Calu3 (cell line): ENCODE data around the gene RAP1GAP2. TPM values are rescaled to one million over a fixed set of nuclear protein-coding genes. Genes with fewer than 3 reads are reported as not detected.

Experiments
- BruUV-seq: library from RNA; stranded (reverse); fragments of 400-500 nt; replicated peaks from 2 replicates; lab custom pipeline; 2021; lab: Mats Ljungman, UMichigan
- CTCF ChIA-PET: fragments of 300-600 bp; sonication (Branson Sonifier 250); formaldehyde crosslinking; loops from one replicate; lab custom pipeline; 2022; ENCODE audit warnings: antibody characterized with exemption; lab: Charles Lee
- DNase-seq: peaks from one replicate; pipeline ENCODE4 v3.0.0; 2022
- H3K27ac Mint-ChIP-seq: one replicate; pipeline ENCODE4 v1.8.0; 2022; ENCODE audit warnings: mixed read lengths; ENCODE audit not compliant: unreplicated experiment
- H3K27me3 Mint-ChIP-seq: one replicate; pipeline ENCODE4 v1.8.0; 2022; ENCODE audit warnings: mixed read lengths; ENCODE audit not compliant: unreplicated experiment
- H3K36me3 Mint-ChIP-seq: one replicate; pipeline ENCODE4 v1.8.0; 2022; ENCODE audit warnings: mild to moderate bottlenecking, moderate library complexity, mixed read lengths; ENCODE audit not compliant: insufficient read depth, unreplicated experiment
- H3K4me1 Mint-ChIP-seq: one replicate; pipeline ENCODE4 v1.8.0; 2022; ENCODE audit warnings: mild to moderate bottlenecking, low read depth, mixed read lengths; ENCODE audit not compliant: unreplicated experiment
- H3K4me3 Mint-ChIP-seq: one replicate; pipeline ENCODE4 v1.8.0; 2022; ENCODE audit warnings: mild to moderate bottlenecking, low read depth, moderate library complexity, mixed read lengths; ENCODE audit not compliant: unreplicated experiment
- H3K9me3 Mint-ChIP-seq: one replicate; pipeline ENCODE4 v1.8.0; 2022; ENCODE audit warnings: low read depth, mixed read lengths; ENCODE audit not compliant: unreplicated experiment
- CTCF ChIP-seq: fragments of 200-600 bp; IDR thresholded peaks from one replicate; pipeline ENCODE4 v1.8.0; 2022; ENCODE audit warnings: antibody characterized with exemption; ENCODE audit not compliant: unreplicated experiment
- intact Hi-C: fragments of 100-400 bp; cut with micrococcal nuclease; formaldehyde crosslinking; loops from one replicate; pipeline ENCODE4 v1.10.0; 2022; ENCODE audit not compliant: unreplicated experiment
- total RNA-seq: library from RNA; stranded (reverse); gene quantifications from 2 replicates; pipeline ENCODE4 v1.2.3, GENCODE V29; 2022

The RAP1GAP2 gene
- total RNA-seq, 1 experiment from 2014 or later = 38.4 TPM

- Mint-ChIP-seq H3K36me3 (no peaks in the 10 kb centered on the region), H3K4me1 (no peaks in the 10 kb centered on the region), H3K27me3 (no peaks in the 10 kb centered on the region), H3K9me3 (no peaks in the 10 kb centered on the region), H3K4me3 (no peak overlapping the region), H3K27ac (no peak overlapping the region)
- no peak for TF ChIP-seq CTCF
- CTCF ChIA-PET = no interaction called here
- no peak for DNase-seq
- BruUV-seq = no TSS peak
- intact Hi-C loops = no loop called here
These were observed 82.6 kb downstream of the RAP1GAP2 start for GRCh38 chr17:2878751-2879254.

DNA sequence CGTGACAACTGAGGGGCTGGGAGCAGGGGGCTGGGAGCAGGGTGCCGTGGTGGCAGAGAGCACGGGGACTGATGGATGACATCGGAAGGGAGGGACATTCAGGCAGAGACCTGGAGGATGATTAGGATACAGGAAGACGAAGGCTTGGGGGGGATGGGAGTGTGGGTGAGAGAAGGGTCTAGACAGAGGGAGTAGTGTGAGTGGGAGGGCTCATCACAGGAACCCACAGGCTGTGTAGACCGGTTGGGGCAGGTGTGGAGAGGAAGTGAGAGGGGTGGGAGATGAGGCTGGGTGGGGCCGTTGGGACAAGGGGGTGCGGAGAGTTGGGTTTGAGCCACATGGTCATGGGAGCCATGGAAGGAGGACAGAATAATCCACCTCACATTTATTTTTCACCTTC is 83.8 kb downstream of the RAP1GAP2 start:
- Mint-ChIP-seq H3K4me1 (no peaks in the 10 kb centered on the region), H3K9me3 (no peaks in the 10 kb centered on the region), H3K4me3 (no peak overlapping the region), H3K27ac (no peak overlapping the region), H3K27me3 (no peaks in the 10 kb centered on the region), H3K36me3 (no peaks in the 10 kb centered on the region)
- intact Hi-C loops = no loop called here
- no TSS peak for BruUV-seq
- no peak for DNase-seq
- CTCF ChIA-PET = no interaction called here
- no peak for TF ChIP-seq CTCF

- no TSS peak for BruUV-seq
- CTCF ChIA-PET = no interaction called here
- TF ChIP-seq CTCF = no peak
- H3K27ac Mint-ChIP-seq = no peak overlapping the region
- H3K4me3 Mint-ChIP-seq = no peak overlapping the region
- no peaks in the 10 kb centered on the region for H3K27me3 Mint-ChIP-seq
- H3K9me3 Mint-ChIP-seq = no peaks in the 10 kb centered on the region
- DNase-seq = no peak
- intact Hi-C loops = no loop called here
- no peaks in the 10 kb centered on the region for H3K36me3 Mint-ChIP-seq
- no peaks in the 10 kb centered on the region for H3K4me1 Mint-ChIP-seq
These were observed 85.1 kb downstream of the RAP1GAP2 start for GRCh38 chr17:2881295-2881694.

DNA sequence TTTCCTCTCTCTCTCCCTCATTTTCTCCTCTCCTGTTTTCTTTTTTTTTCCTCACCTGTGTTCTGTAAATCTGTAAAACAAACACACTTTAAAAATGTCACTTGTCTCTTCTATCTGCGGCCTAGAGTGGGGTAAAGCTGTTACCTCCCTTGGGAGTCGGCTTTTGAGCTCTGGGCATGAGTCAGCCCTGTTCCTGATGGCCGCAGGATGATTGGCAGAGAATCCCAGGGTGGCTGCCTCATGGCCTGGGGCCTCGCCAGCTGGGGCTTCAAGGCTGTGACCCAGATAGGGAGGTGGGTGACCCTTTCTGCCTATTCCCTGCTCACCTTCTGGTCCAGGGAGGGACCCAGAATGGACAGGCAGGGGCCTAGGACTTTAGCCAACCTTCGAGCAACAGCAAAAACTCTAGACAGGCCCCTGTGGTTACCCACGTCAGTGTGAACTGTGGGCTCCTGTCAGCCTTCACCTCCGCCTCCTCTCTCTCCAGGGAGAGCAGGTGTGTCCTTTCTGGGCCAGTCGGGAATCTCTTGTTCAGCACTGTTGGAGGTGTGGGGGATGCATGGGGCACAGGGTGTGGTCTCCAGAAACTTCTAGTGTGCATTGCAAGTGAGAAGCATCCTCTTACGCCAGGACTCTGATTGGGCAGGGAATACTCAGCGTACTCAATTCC is 87.4 kb downstream of the RAP1GAP2 start:
- Mint-ChIP-seq H3K36me3 (no peaks in the 10 kb centered on the region), H3K27ac (no peak overlapping the region), H3K4me1 (no peaks in the 10 kb centered on the region), H3K4me3 (no peak overlapping the region), H3K27me3 (no peaks in the 10 kb centered on the region), H3K9me3 (no peaks in the 10 kb centered on the region)
- no peak for TF ChIP-seq CTCF
- CTCF ChIA-PET = interaction anchor here (0.7 kb wide), 1 partner anchor 468 kb away, joined by 3 read pairs; no protein-coding TSS in a partner anchor
- no TSS peak for BruUV-seq
- DNase-seq = no peak
- intact Hi-C loops = no loop called here
